GM12873 (cell line): ENCODE data around the gene FBLN1.

Experiments
- TF ChIP-seq, protein P1 (sequence below): IDR thresholded peaks from 2 replicates; pipeline ENCODE4 v1.5.1; 2012; ENCODE audit warnings: low read depth, mild to moderate bottlenecking, moderate library complexity, low read length, control low read depth; ENCODE audit not compliant: insufficient read depth; ENCODE audit errors: missing control alignments

FBLN1 gene

DNA sequence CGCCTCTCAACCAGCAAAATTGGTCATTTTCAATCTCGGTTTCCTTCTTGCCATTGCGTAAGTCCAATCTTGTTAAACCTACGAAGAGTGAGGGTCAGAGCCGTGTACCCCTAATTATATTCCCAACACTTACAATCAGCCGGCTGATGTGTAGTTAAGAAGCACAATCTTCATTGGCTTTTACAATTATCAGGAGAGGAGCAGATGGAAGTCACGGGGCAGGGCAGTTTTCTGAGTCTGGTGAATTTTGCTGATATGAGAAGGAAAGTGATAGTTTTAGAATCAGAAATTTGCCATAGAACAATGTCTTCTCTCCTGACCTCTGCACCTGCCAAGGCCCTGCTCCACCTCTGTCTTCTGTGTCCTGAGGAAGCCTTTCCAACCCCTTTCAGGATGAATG lies 134.0 kb downstream of the FBLN1 start:
- TF ChIP-seq, protein P1, sequence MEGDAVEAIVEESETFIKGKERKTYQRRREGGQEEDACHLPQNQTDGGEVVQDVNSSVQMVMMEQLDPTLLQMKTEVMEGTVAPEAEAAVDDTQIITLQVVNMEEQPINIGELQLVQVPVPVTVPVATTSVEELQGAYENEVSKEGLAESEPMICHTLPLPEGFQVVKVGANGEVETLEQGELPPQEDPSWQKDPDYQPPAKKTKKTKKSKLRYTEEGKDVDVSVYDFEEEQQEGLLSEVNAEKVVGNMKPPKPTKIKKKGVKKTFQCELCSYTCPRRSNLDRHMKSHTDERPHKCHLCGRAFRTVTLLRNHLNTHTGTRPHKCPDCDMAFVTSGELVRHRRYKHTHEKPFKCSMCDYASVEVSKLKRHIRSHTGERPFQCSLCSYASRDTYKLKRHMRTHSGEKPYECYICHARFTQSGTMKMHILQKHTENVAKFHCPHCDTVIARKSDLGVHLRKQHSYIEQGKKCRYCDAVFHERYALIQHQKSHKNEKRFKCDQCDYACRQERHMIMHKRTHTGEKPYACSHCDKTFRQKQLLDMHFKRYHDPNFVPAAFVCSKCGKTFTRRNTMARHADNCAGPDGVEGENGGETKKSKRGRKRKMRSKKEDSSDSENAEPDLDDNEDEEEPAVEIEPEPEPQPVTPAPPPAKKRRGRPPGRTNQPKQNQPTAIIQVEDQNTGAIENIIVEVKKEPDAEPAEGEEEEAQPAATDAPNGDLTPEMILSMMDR: no peak

DNA sequence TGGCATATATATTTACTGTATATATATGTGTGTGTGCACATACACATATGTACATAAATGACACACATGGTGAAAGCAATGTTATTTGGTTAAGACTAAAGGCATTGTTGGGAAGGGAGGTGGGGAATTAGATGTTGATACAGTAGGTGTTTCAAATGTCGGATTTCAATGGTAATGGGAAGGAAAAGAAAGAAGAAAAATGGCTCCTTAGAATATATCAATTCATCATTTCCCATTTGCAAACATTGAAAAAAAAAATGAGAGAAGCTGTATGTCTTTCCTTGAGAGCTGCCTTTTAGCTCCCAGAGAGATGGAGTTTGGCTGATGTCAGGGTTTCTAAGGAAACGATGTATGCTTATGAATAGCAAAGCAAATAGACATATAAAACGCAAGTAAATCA lies 135.5 kb downstream of the FBLN1 start:
- TF ChIP-seq, protein P1: no peak

DNA sequence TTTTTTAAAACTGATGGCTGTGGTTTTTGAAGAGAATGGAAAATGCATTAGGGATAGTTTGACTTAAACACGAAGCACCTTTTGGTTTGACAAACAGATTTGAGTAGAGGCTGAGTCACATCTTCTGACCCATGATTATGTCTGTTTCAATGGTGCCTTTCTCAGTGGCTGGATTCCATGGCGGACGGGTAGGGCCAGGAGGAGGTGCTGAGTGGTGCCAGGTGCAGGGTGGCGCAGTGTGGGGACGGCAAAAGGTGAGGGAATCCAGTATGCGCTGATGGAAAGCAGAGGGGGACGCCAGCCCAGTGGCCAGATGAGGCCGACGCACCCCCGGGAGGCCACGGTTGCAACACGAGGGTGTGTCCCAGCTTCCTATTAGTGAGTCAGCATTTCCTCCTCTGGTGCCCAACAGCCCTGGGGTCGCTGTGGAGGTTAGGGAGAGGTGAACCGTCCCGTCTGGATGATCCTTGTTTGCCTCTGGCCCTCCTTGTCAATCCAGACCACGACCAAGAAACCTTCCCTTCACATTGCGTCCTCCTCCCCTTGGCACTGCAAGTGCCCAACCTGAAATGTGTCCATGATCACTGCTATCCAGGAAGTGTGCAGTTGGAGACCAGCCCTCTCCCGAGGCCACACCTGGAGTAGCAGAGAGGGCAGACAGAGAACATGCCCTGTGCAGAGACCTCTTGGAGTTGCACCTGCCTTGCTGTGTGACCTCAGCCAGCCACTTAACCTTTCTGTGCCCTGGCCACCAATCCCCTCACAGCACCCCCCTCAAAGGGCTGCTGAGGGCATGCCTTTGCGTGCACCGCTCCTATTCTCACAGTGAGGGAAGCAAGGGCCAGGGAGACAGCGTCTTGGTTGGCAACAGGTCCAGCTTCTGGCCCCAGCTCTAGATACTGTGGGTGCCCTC lies 136.4 kb downstream of the FBLN1 start:
- TF ChIP-seq, protein P1: no peak

DNA sequence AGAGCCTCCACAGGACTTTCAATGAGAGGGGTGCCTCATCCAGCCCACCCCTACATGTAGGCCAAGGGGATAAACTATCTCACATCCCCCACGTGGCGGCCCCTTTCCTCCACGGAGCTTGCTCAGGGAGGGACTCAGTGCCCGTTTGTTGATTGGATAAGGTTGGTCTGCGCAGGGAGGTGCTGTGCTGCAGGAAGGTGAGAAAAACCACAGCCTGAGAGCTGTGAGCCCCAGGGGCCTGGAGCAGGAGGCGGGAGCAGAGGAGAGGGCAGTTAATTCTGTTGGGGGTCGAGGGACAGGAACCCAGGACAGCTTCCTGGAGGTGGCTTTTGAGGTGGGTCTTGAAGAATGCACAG lies 137.0 kb downstream of the FBLN1 start:
- TF ChIP-seq, protein P1: no peak

DNA sequence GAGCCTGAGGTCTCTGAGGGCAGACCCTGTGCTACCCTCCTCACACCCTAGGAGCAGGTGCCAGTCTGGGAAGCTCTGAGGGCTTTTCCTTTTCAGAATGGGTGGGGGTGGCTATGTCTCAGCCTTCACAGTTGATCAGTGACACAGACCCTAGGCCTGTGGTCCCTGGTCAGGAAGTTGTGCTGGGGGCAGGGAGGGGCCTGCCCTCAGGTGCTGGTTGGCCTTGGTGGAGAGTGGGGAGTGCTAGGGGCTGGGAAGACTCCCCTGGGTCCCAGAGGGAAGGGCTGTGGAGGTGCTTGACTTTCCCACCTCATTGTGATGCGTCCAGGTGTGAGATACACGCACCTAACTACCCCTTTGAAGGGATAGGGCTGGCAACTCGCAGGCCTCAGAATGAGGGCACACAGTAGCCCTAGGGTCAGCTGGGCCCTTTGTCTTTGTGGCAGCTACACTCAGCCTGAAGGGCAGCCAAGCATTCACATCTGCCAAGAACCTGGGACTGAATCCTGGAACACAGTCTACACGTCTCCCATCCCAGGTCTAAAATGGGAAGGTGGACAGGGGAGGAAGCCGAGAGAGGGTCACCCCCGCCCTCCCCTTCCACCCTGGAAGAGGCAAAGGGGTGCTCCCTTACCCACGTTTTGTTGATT lies 137.7 kb downstream of the FBLN1 start:
- TF ChIP-seq, protein P1: no peak

DNA sequence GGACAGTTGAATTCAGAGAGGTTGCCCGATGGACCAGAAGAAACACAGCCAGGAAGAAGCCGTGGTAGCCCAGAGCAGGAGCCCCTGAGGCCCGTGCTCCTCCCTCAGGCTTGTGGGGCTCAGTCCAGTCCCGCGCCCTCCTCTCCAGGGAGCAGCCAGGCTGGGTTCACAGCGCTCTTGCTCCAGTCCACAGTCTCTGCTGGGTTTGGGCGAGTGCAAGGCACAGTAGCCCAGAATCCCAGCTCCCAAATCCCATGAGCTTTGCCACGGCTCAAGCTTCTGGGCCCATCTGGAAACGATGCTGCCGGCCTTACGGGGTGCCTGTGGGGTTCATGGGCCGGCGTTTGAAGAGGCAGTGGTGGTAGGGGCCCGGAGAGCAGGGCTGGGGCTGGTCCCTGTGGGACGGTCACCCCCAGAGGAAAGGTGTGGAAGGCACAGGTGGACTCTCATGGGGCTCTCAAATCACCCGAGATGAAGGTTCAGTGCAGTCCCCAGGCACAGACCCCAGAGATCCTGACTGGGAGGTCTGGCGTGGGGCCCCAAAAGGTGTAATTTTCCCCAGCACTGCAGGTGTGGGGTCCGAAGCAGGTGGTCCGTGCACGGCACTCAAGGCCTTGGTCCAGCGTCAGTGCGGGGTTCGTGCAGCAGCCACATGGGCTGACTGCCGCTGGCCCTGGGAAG lies 138.4 kb downstream of the FBLN1 start:
- TF ChIP-seq, protein P1: no peak

DNA sequence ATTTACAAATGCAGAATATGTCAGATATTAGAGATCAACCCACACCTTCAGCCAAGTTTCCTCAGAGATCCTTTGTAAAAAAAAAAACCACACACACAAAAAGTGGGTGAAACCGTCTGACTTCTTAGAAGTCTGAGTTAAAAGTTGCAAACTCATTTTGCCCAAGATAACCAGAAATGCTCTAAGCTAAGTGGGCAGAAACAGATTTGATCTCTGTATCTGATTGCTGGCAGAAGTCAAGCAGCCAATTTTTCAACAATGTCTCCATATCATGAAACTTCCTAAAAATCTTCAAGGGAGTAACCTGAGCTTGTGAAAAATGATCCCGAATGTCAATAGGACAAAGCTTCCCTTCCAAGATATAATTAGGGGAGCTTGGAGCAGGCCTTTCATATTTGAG lies 140.3 kb downstream of the FBLN1 start:
- TF ChIP-seq, protein P1: no peak
